GM23338 (cell line): ENCODE measurements around the gene ZDHHC17.
A peak's percentile ranks its signal among the peaks of the same experiment; 100 is the strongest.

ENCODE experiments used
- CREB1 ChIP-seq: fragments of 250-450 bp; sonication (Bioruptor Pico); IDR thresholded peaks from 2 replicates; pipeline ENCODE4 v1.5.0; 2020; ENCODE audit warnings: low read depth, mild to moderate bottlenecking, moderate library complexity
- CTCF ChIP-seq, 2 experiments: fragments of 200-600 bp in 1 of 2; sonication (generic) in 1 of 2; conservative IDR thresholded peaks; 2 replicates each; pipeline versions ENCODE4 v1.5.1 to v1.6.1; 2016 to 2017; ENCODE audit warnings: antibody characterized with exemption in 2 of 2, low read depth in 2 of 2, mild to moderate bottlenecking in 2 of 2, moderate library complexity in 1 of 2
- ETS1 ChIP-seq: IDR thresholded peaks from 2 replicates; pipeline ENCODE4 v1.6.1; 2016; ENCODE audit warnings: antibody characterized with exemption
- EZH2 ChIP-seq: fragments of 200-600 bp; sonication (generic); IDR thresholded peaks from one replicate; pipeline ENCODE4 v1.8.0; 2017; ENCODE audit warnings: antibody characterized with exemption, mild to moderate bottlenecking, low read depth; ENCODE audit not compliant: unreplicated experiment
- EZH2phosphoT487 ChIP-seq: fragments of 200-600 bp; sonication (generic); IDR thresholded peaks from one replicate; pipeline ENCODE4 v1.8.1; 2018; ENCODE audit warnings: antibody characterized with exemption; ENCODE audit not compliant: unreplicated experiment
- JUNB ChIP-seq: IDR thresholded peaks from one replicate; pipeline ENCODE4 v1.6.1; 2016; ENCODE audit warnings: antibody characterized with exemption; ENCODE audit not compliant: unreplicated experiment
- NANOG ChIP-seq: IDR thresholded peaks from 2 replicates; pipeline ENCODE4 v1.6.1; 2016; ENCODE audit warnings: antibody characterized with exemption, borderline replicate concordance
- POLR2AphosphoS5 ChIP-seq: IDR thresholded peaks from 2 replicates; pipeline ENCODE4 v1.6.1; 2016; ENCODE audit warnings: antibody characterized with exemption, low read depth
- REST ChIP-seq: IDR thresholded peaks from one replicate; pipeline ENCODE4 v1.6.1; 2018; ENCODE audit warnings: antibody characterized with exemption; ENCODE audit not compliant: unreplicated experiment
- STAT1 ChIP-seq: IDR thresholded peaks from one replicate; pipeline ENCODE4 v1.6.1; 2016; ENCODE audit warnings: antibody characterized with exemption; ENCODE audit not compliant: unreplicated experiment
- ZNF114 ChIP-seq: fragments of 250-450 bp; sonication (Bioruptor Pico); IDR thresholded peaks from 2 replicates; pipeline ENCODE4 v1.5.0; 2020; ENCODE audit warnings: mild to moderate bottlenecking, moderate library complexity
- ZNF331 ChIP-seq: fragments of 250-450 bp; sonication (Bioruptor Pico); IDR thresholded peaks from 2 replicates; pipeline ENCODE4 v1.5.0; 2020; ENCODE audit warnings: low read depth, mild to moderate bottlenecking, moderate library complexity
- ZNF462 ChIP-seq: fragments of 250-450 bp; sonication (Bioruptor Pico); IDR thresholded peaks from 2 replicates; pipeline ENCODE4 v1.5.0; 2020; ENCODE audit warnings: mild to moderate bottlenecking, moderate library complexity

- no peak for TF ChIP-seq POLR2AphosphoS5
- peak; percentile 80 to 91 for TF ChIP-seq CTCF (conservative IDR thresholded peaks at IDR 0.05; ENCODE audit: low read depth in 2 of 2)
- no peak for TF ChIP-seq EZH2
- TF ChIP-seq REST = no peak
- TF ChIP-seq JUNB = no peak
- no peak for TF ChIP-seq EZH2phosphoT487
- no peak for TF ChIP-seq NANOG
- no peak for TF ChIP-seq ZNF331 (CRISPR knock-in tag)
- no peak for TF ChIP-seq CREB1 (CRISPR knock-in tag)
- TF ChIP-seq ETS1 = no peak
- TF ChIP-seq ZNF462 (CRISPR knock-in tag) = no peak
- TF ChIP-seq STAT1 = no peak
- TF ChIP-seq ZNF114 (CRISPR knock-in tag) = no peak
These were observed 57.1 kb downstream of the ZDHHC17 start for GRCh38 chr12:76820888-76821482.
